Right lung (tissue), 5 donors: ENCODE results near the gene PRICKLE2. TPM values are rescaled to one million over a fixed set of nuclear protein-coding genes. Genes with fewer than 3 reads are reported as not detected.
"Not testable (repeated sequence)": the region's sequence is repeated elsewhere in the genome, so short reads cannot be mapped to it uniquely, and the experiment has no call there.

Experiments
- DNase-seq, 2 donors: peaks; one replicate each; pipeline ENCODE4 v3.0.0-alpha.2; 2013
- polyA plus RNA-seq, 5 donors: library from polyadenylated mRNA; unstranded; fragments of 120-200 nt; gene quantifications; one replicate each; pipeline versions ENCODE4 v1.2.1 to v1.2.3, GENCODE V29; 2013; ENCODE audit warnings: inconsistent platforms in 1 of 5, low replicate concordance in 1 of 5; ENCODE audit not compliant: insufficient read length in 5 of 5, insufficient read depth in 1 of 5

Gene PRICKLE2
- polyA plus RNA-seq, 5 donors: 31.6 to 45.1 (median 40.0) TPM

- no peak for DNase-seq
Measured at GRCh38 chr3:64102147-64102546, 123.1 kb downstream of the PRICKLE2 start.

GRCh38 chr3:64099316-64099715 lies 126.0 kb downstream of the PRICKLE2 start:
- DNase-seq: no peak

GRCh38 chr3:64098670-64099069 lies 126.6 kb downstream of the PRICKLE2 start:
- no peak for DNase-seq

DNA sequence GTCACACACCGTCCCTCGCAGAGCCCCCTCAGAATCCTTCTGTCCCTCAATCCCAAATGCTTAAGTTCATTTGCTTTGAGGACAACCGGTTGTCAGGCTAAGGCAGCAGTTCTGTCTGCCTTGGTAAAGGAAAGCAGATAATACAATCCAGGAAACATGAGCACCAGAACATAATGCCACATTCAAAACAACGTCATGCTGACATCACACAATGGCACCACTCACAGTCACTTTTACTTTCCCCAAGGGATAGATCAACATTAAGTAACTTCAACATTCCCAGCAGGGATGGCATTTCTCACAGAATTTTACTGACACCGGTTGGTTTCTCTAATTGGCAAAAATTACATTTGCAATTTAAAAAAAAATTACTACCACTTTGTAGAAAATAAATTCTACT lies 127.3 kb downstream of the PRICKLE2 start:
- DNase-seq: no peak

- DNase-seq: no peak
Measured at GRCh38 chr3:64095802-64096201, 129.5 kb downstream of the PRICKLE2 start.

GRCh38 chr3:64094713-64095079 lies 130.6 kb downstream of the PRICKLE2 start:
- DNase-seq: no peak

DNA sequence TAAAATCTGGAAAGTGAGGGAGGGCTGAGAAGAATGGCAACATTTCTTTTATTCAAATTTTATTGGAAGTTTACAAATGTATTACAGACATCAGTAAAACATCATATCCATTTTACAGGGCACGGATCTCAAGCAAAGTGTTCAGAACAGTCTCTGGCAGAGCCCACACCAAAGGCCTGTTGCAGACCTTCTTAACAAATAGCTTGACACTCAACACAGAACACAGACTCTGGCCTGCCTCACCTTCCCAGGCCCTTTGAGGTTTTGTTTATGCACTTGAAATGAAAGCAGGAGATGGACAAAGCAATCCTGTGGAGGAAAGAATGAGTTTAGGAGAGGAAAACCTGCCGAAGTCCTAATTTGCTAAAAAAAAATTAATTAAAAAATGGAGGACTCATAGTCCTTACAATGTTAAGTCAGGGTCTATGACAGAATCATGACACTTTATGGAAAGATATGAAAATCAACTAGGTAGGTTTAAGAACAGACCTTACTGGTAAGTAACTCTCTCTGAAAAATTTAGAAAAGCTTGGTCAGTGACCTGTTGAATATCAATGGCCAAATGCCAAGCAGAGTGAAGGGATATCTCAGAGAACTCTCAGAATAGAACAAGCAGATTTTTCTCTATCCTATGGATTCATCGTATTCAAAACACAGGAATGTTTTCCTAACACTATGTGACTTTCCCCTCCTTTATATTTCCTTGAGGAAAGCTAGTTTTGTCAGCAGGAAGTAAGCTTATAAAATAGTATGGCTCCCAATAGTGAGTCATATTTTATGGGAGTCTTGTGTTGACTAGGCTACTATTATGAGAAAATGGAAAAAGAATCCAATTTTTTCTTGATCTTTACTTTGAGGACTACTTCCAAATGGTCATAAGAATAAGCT lies 131.2 kb downstream of the PRICKLE2 start:
- DNase-seq: no peak

DNA sequence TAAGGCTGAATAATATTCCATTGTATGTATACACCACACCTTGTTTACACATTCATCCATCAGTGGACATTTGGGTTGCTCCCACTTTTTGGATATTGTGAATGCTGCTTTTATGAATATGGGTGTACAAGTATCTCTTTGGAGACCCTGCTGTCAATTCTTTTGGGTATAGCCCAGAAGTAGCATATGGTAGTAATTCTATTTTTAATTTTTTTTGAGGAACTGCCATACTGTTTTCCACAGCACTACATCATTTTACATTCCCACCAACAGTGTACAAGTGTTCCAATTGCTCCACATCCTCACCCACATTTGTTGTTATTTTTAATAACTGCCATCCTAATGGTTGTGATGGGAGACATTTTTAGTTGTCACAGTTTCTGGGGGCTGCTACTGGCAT lies 132.1 kb downstream of the PRICKLE2 start:
- no peak for DNase-seq

- DNase-seq: no peak
Measured at GRCh38 chr3:64091501-64091900, 133.8 kb downstream of the PRICKLE2 start.

GRCh38 chr3:64089386-64089785 lies 135.9 kb downstream of the PRICKLE2 start:
- not testable (repeated sequence) for DNase-seq

GRCh38 chr3:64088408-64089205 lies 136.7 kb downstream of the PRICKLE2 start:
- DNase-seq: no peak

DNA sequence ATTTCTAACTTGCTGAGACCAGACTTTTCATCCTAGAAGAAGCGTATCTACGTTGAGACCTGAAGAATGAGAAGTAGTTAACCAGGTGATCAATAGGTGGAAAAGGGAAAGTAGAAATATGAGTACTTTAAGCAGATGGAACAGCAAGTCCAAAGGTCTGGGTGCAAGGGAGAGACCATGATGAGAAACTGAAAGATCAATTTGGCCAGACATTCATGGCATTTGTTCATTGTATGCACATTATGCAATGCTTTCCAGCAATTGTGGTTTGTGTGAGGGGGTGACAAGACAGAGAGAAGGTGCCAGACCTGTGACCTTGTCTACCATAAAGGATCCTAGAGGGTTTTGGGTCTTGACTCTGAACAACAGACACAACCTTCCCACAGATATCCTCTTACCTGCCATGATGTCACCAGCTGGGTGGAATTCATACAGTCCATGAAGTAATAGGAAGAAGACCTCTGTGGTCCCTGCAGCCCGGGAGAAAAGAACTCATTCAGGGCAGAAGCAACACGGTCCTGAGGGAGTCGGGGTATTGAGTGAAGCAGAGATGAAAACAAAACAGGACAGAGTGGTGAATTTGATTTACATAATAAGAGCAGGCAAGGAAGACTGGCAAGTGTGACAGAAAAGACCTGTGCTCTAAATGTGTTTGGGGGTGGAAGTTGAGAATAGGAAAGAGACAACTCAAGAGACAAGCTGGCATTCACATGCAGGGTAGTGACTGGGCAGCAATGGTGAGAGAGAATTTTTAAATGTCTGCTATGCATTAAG lies 138.6 kb downstream of the PRICKLE2 start:
- no peak for DNase-seq

DNA sequence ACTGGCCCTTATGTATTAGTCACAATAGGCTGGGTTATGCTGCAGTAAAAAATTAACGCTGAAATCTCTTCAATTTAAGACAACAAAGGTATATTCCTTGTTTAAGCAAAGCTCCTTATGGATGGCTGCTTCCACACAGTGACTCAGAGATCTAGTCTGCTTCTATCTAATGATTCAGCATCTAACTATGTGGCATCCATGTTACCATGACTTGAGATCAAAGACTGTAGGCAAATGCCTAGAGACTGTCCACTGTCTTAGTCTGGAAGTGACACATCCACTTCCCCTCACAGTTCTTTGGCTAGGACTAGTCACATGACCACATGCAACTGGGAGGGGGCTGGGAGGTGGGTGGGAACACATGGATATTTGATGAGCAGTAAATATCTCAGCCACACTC lies 140.6 kb downstream of the PRICKLE2 start:
- no peak for DNase-seq

GRCh38 chr3:64083575-64083974 lies 141.7 kb downstream of the PRICKLE2 start:
- DNase-seq: no peak

GRCh38 chr3:64082961-64083541 lies 142.2 kb downstream of the PRICKLE2 start:
- peak; percentile 78 to 84 for DNase-seq

- no peak for DNase-seq
Measured at GRCh38 chr3:64082411-64082810, 142.9 kb downstream of the PRICKLE2 start.

DNA sequence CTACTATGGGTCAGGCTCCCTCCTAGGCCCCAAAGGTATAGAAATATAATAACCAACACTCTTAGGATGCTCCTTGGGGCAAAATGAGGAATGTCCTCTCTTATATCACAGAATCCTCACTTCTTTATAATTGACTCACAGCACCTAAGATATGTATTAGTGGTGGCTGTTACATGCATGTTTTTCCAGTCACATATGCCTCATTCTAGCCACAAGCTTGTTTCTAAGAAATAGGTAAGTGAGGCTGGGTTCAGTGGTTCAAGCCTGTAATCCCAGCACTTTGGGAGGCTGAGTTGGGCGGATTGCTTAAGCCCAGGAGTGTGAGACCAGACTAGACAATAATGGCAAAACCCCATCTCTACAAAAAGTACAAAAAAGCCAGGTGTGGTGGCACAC lies 144.0 kb downstream of the PRICKLE2 start:
- no peak for DNase-seq

DNA sequence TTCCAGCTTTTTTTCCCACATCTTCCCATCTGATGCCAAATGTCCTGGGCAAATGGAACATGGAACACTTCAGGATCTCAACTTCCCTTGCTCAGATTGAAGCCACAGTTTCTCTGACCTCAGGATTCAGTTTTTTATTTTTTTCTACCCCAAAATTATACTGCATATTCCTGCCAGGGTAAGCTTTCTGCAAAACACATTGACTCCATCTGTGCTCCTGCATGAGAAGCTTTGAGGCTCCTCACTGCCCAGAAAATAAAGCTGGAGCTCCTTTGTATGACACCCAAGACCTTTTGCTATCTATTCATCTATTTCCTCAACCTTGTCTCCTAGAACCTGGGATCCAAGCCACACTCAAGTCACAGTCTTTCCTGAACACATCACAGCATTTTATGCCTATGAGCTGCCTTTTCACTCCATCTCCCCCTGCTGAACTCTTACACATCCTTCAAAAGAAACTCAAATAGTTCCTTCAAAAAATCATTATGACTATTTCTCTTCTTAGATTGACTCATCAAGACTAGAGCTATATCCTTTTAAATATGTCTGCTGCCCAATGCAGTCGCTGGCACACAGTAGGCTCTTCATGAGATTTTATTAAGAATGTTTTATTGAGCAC lies 144.5 kb downstream of the PRICKLE2 start:
- DNase-seq: no peak

- no peak for DNase-seq
Measured at GRCh38 chr3:64079369-64080150, 145.7 kb downstream of the PRICKLE2 start.

DNA sequence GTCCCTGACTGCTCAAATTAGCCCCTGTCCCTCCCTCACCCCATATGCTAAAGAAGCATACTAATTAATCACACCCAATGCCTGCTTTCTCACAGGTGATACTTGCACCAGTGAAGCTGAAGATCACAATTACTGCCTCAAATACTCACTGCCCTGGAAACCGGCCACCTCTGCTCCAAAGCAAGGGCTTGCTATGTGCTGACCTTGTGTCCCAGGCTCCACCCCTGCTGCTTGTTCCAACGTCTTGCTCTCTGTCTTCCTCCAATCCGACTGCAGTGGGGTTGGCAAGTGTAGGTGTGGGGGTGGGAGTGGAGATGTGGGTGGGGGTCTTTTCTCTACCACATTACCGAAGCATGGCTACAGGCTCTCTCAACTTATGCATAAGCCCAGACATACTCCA lies 146.3 kb downstream of the PRICKLE2 start:
- no peak for DNase-seq
